CD4-positive, alpha-beta T cell treated with Interleukin-4 for 1 hour (primary cell): Measurements from ENCODE around the gene ZNF507.
A peak's percentile ranks its signal among the peaks of the same experiment; 100 is the strongest.

Source experiments
- DNase-seq, 2 donors: peaks; one replicate each; pipeline ENCODE4 v3.0.0-alpha.2; 2020 to 2022

Gene ZNF507

GRCh38 chr19:32339988-32340874, 5.2 kb upstream of the ZNF507 start:
- DNase-seq, result peak; percentile 43 to 47

GRCh38 chr19:32342695-32343094, 2.7 kb upstream of the ZNF507 start:
- no peak for DNase-seq

- DNase-seq, result no peak
Observed at GRCh38 chr19:32343550-32344262, 1.7 kb upstream of the ZNF507 start.

GRCh38 chr19:32346901-32347300, 1.5 kb downstream of the ZNF507 start:
- DNase-seq, result no peak

- DNase-seq, result no peak
Observed at GRCh38 chr19:32347573-32347972, 2.2 kb downstream of the ZNF507 start.

- no peak for DNase-seq
Observed at GRCh38 chr19:32349051-32349450, 3.6 kb downstream of the ZNF507 start.

GRCh38 chr19:32349724-32350470, 4.5 kb downstream of the ZNF507 start:
- DNase-seq, result no peak

GRCh38 chr19:32350471-32350865, 5.1 kb downstream of the ZNF507 start:
- DNase-seq, result no peak

GRCh38 chr19:32350987-32351348, 5.6 kb downstream of the ZNF507 start:
- DNase-seq, result no peak

- no peak for DNase-seq
Observed at GRCh38 chr19:32352241-32352630, 6.8 kb downstream of the ZNF507 start.

GRCh38 chr19:32354345-32354744, 8.9 kb downstream of the ZNF507 start:
- DNase-seq, result no peak

GRCh38 chr19:32355309-32355708, 9.9 kb downstream of the ZNF507 start:
- DNase-seq, result no peak

- DNase-seq, result no peak
Observed at GRCh38 chr19:32357720-32358119, 12.3 kb downstream of the ZNF507 start.

GRCh38 chr19:32358321-32358720, 12.9 kb downstream of the ZNF507 start:
- DNase-seq, result no peak

- no peak for DNase-seq
Observed at GRCh38 chr19:32359581-32359980, 14.2 kb downstream of the ZNF507 start.

- no peak for DNase-seq
Observed at GRCh38 chr19:32361574-32362317, 16.3 kb downstream of the ZNF507 start.

GRCh38 chr19:32362318-32362691, 16.9 kb downstream of the ZNF507 start:
- DNase-seq, result no peak

- DNase-seq, result no peak
Observed at GRCh38 chr19:32363175-32363574, 17.8 kb downstream of the ZNF507 start.

- DNase-seq, result no peak
Observed at GRCh38 chr19:32363632-32364031, 18.2 kb downstream of the ZNF507 start.

GRCh38 chr19:32364040-32364439, 18.6 kb downstream of the ZNF507 start:
- no peak for DNase-seq

GRCh38 chr19:32367063-32367462, 21.7 kb downstream of the ZNF507 start:
- DNase-seq, result no peak

- DNase-seq, result no peak
Observed at GRCh38 chr19:32367948-32368536, 22.6 kb downstream of the ZNF507 start.
